Subcutaneous adipose tissue (tissue), 4 donors: ENCODE results near the gene PRDM16. TPM values are rescaled to one million over a fixed set of nuclear protein-coding genes. Genes with fewer than 3 reads are reported as not detected.

Experiments used
- total RNA-seq, 4 donors: library from RNA; depleted of rRNA; stranded (reverse); fragments of >200 nt; gene quantifications; one replicate each; pipeline ENCODE4 v1.1.0, GENCODE V29; 2016
- TF ChIP-seq, protein P1 (sequence below): fragments of 450-650 bp; IDR thresholded peaks from one replicate; pipeline ENCODE4 v1.5.1; 2016; ENCODE audit warnings: low read depth, mild to moderate bottlenecking, control low read depth, antibody characterized with exemption, moderate library complexity

PRDM16 gene
- total RNA-seq, 4 donors from 2014 or later = 0.82 to 1.7 (median 1.1) TPM

DNA sequence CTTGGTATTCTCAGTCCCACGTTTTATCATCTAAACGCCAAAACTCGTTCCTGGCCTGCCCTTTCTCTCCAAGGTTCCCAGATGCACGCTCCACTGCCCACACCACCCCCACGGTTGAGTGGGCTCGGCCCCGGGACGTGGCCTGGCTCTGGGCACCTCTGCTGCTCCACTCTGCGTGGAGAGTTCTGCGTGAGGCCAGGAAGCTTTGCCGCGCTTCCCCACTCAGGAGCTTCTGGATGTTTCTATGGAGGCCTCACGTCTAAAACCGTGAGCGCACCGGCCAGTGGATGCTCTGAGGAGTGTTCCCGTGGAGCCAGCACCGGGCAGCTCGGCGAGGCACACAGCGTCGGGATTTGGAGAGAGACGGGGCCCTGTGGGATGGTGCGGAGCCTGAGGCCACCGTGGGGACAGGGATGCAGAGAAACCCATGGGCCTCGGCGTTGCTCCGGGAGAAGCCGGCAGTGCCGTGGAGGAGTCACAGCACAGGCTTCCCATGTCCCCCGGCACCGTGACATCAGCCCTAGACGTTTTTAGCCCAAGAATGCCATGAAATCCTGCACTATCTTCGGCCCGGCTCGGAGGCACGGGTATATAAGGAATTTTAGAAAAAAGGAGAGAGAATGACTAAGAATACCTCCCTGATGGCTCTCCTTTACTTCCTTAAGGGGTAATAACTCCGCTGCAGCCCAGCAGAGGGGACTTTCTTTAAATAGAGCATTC is 125.9 kb downstream of the PRDM16 start:
- TF ChIP-seq, protein P1, sequence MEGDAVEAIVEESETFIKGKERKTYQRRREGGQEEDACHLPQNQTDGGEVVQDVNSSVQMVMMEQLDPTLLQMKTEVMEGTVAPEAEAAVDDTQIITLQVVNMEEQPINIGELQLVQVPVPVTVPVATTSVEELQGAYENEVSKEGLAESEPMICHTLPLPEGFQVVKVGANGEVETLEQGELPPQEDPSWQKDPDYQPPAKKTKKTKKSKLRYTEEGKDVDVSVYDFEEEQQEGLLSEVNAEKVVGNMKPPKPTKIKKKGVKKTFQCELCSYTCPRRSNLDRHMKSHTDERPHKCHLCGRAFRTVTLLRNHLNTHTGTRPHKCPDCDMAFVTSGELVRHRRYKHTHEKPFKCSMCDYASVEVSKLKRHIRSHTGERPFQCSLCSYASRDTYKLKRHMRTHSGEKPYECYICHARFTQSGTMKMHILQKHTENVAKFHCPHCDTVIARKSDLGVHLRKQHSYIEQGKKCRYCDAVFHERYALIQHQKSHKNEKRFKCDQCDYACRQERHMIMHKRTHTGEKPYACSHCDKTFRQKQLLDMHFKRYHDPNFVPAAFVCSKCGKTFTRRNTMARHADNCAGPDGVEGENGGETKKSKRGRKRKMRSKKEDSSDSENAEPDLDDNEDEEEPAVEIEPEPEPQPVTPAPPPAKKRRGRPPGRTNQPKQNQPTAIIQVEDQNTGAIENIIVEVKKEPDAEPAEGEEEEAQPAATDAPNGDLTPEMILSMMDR = no peak

DNA sequence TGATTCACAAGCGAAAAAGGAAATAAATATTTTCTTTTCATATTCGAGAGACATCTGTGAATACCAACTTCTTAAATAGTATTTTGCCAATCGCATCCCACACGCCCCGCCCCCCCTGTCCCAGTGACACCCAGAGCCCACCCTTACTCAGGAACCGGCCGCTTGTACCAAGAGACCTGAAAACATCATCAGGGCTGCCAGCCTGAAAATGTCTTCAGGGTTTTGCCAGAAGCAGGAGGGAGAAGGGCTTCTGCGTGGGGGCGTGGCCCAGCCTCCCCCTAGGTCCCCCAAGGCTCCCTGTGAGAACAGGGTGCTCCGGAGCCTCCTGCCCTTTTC is 126.4 kb downstream of the PRDM16 start:
- TF ChIP-seq, protein P1 = no peak

DNA sequence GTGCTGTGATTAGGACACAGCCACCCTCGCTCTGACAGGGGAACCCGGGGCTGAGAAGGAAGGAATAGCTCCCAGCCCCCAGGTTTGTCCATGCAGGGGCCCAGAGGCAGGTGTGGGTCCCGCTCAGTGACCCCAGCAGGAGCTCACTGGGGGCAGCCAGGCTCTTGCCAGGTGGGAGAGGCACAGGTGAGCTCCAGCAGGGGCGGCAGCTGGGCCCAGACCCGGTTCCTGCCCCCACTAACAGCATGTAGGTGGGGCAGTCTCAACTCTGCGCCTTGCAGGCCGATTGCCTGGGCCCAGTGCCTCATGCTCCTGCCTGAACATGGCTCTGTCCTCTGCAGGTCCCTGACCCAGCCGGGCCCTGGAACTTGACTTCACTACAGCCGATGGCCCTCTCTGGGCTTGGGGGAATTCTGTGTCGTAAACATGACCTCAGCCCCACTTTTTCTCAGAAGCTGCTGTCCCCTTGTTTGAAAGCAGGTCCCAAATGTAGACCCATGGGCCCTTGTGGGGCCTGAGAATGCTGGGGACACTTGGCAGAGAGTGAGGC is 127.0 kb downstream of the PRDM16 start:
- TF ChIP-seq, protein P1 = no peak

GRCh38 chr1:3196577-3197245 is 127.7 kb downstream of the PRDM16 start:
- TF ChIP-seq, protein P1 = no peak

DNA sequence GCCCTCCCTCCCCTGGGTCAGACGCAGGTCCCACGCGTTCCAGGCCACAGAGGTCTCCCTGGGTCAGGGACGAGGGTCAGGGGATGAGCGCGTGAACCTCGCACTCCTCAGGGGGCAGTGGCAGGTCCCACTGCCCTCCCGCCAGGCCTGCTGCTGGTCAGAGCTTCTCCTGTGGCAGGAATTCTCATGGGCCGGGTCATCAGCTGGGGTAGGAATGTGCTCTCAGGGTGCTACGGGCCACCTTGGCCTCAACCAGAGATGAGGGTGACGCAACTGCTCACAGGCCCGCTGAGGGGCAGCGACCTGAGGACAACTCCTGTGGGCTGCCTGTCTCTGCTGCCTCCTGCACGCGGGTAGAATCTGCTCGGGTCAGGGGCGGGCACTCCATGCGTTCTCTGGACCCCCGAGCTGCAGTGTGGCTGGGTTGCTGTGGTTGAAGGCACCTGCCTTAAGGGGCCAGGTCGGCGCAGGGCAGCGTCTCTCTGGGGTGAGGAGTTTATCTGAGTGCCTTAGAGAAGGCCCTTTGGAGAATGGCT is 128.8 kb downstream of the PRDM16 start:
- TF ChIP-seq, protein P1 = no peak

DNA sequence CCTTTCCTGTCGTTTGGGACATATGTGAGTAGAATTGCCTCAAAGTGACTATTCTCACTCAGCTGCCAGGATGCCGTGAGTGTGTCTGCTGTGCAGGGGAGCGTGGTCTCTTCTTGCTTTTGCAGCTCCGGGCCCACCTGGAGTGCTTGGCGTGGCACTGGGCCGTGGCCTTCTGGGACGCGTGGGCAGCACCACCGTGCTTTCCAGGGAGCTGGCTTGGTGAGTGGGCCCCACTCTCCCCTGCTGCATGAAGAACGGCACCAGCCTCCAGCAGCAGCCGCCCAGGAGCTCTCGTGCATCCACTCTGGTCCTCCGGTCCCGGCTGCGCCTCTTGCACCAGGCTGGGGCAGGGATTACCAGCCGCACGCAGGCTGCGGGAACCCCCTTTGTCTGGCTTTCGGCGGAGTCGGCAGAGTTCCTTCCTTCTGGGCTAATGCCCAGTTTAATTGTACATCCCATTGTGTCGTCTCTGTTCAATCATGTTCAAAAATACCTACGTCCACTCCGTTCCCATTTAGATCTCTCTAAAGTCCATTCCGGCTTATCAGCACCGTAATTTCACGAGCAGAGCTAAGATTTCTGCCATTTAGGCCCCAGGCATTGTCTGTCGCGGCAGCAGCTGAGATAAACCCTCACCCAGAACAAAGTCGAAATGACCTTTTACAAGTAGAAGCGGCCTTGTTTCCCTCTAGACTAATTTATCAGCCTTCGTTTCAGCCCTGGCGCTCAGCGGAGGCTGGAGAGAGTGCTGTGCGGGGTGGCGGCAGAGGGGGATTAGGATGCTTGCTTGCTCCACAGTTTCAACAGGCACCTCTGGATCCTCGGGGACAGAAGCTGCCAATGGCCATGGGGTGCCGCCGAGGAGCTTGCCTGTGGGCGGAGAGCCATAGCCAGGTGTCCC is 129.6 kb downstream of the PRDM16 start:
- TF ChIP-seq, protein P1 = no peak
